SK-MEL-5 (cell line): Measurements from ENCODE around the gene GDNF. TPM values are rescaled to one million over a fixed set of nuclear protein-coding genes. Genes with fewer than 3 reads are reported as not detected.
"Not testable (repeated sequence)": the region's sequence is repeated elsewhere in the genome, so short reads cannot be mapped to it uniquely, and the experiment has no call there.

Source experiments
- DNase-seq: peaks from one replicate; pipeline ENCODE4 v3.0.0-alpha.2; 2016; ENCODE audit warnings: low read depth, low spot score
- in situ Hi-C: cut with HindIII; loops from 2 replicates; pipeline ENCODE4 v1.10.0; 2016; ENCODE audit warnings: low sequenced_read_pairs, high pct_unique_total_duplicates, low pct_unique_long_range_greater_than_20kb
- polyA plus RNA-seq, 2 experiments: library from polyadenylated mRNA; depleted of rRNA; stranded (reverse); fragments of >200 nt; gene quantifications; 2 replicates each; pipeline ENCODE4 v1.2.3, GENCODE V29; 2015
- total RNA-seq: library from RNA; depleted of rRNA; stranded (reverse); fragments of >200 nt; shearing (Covaris generic); gene quantifications from 2 replicates; pipeline ENCODE4 v1.2.3, GENCODE V29; 2014; rRNA removed

The GDNF gene
- 1.1 TPM in 2 replicates for total RNA-seq
- polyA plus RNA-seq (2015; cell fraction: cytosol; rRNA removed), result 6.2 and 7.3 TPM in 2 replicates
- 4.6 and 6.2 TPM in 2 replicates for polyA plus RNA-seq (2015; cell fraction: nucleus; rRNA removed)

DNA sequence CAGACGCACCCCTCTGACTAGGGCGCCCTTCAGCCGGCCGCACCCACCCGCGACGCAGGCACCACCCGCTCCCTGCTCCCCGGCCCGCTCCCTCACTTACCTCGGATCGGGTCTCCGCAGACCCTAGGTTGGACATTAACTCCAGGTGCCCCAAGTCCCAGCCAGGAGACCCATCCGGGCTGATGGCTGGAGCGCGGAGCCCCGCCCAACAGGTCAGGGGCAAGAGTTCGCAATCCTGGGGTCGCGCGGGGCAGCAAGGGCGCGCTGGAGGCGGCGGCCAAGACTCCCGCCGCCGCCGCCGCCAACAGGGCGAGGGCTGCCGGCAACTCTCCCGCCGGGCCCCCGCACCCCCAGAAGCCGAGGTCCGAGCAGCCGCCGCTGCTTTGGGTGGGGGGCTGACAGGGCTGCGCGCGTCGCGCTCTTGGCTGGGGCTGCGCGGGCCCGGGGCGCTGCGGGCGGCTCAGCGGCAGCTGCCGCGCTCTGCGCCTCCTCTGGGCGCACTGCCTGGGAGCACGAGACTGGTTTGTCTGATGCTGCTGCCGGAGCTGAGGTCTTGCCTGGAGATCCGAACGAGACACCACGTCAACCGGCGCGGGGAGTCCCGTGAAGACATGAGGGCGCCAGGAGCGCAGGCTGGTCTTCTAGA is at the start of gene GDNF:
Gene GDNF, minus strand, starts transcription at position 635 of the 646 bp plus-strand sequence. CDS start 5,245 bp downstream, outside the sequence.
- peak; percentile 75 for DNase-seq
- in situ Hi-C loops, result no loop called here

GRCh38 chr5:37888476-37888875 is 48.6 kb upstream of the GDNF start:
- no peak for DNase-seq
- in situ Hi-C loops, result no loop called here

DNA sequence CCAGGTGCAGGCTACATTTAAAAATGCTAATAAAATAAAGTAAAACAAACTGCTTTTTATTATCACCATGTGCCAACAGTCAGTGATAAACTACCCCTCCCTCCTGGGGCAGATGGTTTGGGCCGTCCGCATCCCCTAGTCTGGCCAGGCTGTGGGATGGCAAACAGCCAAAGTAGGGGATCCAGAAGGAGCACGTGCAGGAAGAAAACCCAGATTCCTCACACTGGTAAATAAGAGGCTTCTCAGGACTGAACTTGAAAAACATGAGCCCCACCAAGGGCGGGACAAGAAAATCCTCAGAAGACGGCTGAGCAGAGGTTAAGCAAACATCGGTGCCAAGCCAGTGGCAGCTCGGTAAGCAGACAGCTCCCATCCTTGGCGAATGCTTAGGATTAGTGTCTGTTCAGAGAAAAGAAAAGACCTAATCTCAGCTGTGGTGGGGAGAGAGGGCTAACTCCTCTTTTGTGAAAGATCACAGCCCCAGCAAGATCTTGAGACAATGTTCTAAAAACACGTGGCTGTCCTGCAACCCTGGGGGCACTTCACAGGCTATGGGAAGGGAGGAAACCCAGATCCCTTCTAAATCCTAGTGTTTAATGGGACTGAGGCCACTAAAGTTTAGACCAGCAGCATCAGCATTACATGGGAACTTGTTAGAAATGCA is 46.5 kb upstream of the GDNF start:
- in situ Hi-C loops, result no loop called here
- no peak for DNase-seq

DNA sequence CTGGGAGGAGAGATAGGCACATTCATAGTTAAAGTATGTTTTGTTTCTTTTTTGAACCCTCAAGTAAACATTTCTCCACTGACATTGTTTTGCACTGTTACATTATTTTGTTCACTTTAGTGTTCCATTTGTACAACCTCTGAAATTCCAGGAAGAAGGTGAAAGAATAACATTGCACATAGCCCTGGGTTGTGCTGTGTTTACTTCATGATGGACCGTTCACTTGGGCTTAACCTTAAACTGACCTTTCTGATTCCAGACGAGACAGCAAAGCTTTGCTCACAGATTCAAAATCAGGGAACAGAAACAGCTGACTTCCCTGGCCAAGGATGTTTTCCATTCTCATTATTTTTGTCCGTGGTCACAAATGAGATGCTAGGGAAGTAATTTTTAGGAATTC is 42.8 kb upstream of the GDNF start:
- DNase-seq, result no peak

GRCh38 chr5:37881359-37881758 is 41.5 kb upstream of the GDNF start:
- in situ Hi-C loops, result no loop called here
- DNase-seq, result no peak

More for the DNA sequence above, 42.8 kb upstream of the GDNF start:
- in situ Hi-C loops, result no loop called here

- no peak for DNase-seq
- in situ Hi-C loops, result no loop called here
Observed at GRCh38 chr5:37876943-37877342, 37.1 kb upstream of the GDNF start.

GRCh38 chr5:37876245-37876644 is 36.4 kb upstream of the GDNF start:
- in situ Hi-C loops, result no loop called here

DNA sequence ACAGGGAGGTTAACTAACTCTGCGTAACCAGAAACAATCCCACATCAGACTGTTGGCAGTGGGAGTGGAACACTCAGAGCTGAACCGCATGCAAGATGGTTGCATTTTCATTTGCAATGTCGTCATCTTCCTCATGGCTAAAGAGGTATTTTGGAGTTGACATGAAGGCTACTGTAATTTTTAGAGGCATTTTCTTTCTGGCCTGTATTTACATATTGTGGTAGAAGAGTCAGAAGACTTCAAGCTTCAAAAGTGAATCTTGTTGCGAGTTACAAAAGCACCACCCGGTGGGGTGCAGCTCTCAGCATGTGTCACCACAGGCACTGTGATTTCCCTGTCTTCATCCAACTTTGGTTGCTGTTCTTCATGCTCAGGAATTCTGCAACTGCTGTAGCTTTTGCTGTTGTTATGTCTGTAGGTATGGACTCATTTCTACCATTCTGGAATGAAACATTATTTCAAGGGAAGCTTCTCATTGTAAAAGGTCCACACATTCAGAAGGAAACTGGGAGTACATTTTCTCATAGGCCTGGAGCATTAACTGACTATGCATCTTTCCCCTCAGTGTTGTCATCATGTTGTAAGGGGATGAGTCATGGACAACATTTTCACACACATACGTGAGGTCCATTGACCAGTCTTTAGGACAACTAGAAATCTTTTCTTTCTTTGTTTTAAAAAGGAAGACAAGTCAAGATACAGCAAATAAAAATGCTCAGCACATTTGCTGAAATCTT is 35.4 kb upstream of the GDNF start:
- in situ Hi-C loops, result no loop called here

More at GRCh38 chr5:37876245-37876644, 36.4 kb upstream of the GDNF start:
- no peak for DNase-seq

DNA sequence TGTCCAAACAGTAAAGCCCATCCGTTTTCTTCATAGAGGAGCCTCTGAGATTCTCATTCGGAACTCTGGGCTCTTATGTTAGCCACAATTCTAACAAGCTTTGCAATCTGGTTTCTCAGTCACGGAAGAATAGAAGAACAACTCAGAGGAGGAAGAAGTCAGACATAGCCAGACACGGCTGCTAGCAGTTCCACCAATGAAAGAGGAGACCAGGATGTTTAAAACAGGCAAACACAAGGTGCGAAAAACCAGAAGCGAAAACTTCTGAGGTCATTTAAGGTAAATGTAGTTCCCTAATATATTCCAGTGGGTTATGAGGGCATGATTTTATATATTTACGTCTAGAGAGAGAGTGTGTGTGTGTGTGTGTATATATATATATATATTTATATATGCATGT is 34.1 kb upstream of the GDNF start:
- no peak for DNase-seq
- in situ Hi-C loops, result no loop called here

More for the DNA sequence above, 35.4 kb upstream of the GDNF start:
- no peak for DNase-seq

DNA sequence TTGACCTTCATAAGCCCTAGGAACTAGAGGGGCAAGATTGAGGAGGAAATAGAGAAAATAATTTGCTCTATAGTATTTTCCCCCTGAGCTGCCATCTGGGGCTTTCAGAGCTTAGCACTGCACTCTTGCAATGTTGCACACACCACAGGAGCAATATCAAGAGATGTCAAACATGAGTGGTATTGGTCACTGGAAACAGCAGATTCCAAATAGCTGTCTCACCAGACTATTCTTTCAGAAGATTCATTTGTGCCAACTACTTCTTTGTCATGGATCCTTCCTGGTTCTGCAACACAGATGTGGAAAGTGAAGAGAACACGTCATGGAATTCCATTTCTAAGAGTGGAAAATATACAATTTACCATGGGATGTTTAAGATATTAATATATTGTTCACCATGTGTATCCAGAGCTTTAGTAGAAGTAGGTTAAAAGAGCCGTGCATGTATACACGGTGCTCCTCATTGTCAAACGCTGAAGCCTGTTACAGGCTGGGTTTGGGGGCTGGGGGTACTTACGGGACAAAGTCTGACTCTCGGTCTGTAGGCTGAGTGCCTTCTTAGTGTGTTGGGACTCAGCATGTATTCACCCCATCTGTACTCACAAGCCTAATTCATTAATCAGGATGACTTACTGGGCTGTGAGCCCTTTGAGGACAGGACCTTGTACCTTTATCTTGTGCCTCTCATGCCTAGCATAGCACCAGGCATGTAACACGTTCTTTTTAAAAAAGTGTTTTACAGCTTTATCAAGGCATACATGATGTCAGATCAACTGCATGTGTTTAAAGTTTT is 31.4 kb upstream of the GDNF start:
- DNase-seq, result no peak
- in situ Hi-C loops, result no loop called here

DNA sequence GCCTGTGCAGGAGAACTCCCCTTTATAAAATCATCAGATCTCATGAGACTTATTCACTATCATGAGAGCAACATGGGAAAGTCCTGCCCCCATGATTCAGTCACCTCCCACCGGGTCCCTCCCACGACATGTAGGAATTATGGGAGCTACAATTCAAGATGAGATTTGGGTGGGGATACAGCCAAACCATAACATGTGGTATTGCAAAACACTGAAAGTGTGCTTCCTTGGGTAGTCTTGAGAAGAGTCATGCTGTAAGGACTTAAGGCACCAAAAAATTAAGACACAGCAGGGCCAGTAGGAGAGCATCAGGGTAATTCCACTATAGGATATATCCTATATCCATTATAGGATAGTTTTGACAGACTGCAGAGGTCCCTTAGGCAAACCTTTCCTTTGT is 29.4 kb upstream of the GDNF start:
- in situ Hi-C loops, result no loop called here
- DNase-seq, result no peak

DNA sequence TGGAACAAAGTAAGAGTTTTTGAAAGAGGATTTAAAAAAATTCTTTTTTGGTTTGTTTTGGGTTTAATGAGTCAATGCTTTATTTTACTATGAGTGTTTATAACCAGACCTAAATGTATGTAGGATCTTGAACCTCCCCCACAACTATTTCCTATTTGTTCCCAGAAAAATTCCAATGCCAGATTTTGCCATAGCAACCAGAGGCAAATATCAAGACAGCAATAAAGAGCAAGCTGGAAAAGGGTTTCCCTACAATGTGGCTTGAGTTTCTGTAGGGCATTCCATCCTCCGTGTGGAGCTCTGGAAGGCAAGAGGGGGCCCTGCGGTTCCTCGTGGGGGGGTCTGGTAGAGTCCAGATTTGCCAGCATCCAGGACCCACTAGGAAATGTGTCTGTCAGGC is 27.8 kb upstream of the GDNF start:
- DNase-seq, result no peak
- in situ Hi-C loops, result no loop called here

DNA sequence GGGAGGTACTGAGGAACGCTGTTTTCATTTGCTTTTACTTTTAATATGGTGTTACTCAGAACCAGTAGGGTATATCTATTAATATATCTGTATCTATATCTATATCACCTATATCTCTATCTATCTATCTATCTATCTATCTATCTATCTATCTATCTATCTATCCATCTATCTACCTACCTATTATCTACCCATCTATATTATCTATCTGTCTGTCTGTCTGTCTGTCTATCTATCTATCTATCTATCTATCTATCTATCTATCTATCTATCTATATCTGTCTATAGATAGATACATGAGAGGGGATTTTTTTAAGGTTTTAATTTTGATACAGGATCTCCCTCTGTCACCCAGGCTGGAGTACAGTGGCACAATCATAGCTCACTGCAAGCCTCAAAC is 23.1 kb upstream of the GDNF start:
- in situ Hi-C loops, DNase-seq: not testable (repeated sequence)

- in situ Hi-C loops, result no loop called here
- DNase-seq, result no peak
Observed at GRCh38 chr5:37860206-37860605, 20.4 kb upstream of the GDNF start.

DNA sequence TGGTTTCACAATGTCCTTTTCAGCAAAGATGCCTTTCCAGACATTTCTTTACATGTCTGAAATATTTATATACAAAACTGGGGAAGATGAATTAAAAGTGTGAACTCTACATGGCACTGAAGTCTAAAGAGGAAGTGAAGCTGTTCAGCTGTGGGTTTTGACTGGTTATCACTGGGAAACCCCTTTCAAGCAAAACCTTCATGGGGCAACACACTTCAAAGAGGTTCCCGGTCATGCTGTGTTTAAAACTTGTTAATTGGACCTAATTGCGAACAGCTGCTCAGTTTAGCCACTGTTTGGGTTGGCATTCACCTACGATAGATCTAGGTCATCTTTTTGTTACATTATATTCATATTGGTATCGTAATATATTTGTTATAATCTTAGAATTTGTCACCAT is 20.0 kb upstream of the GDNF start:
- DNase-seq, result no peak
- in situ Hi-C loops, result no loop called here

GRCh38 chr5:37858250-37858649 is 18.4 kb upstream of the GDNF start:
- no peak for DNase-seq

GRCh38 chr5:37857696-37858095 is 17.9 kb upstream of the GDNF start:
- no peak for DNase-seq
- in situ Hi-C loops, result no loop called here

More at GRCh38 chr5:37858250-37858649, 18.4 kb upstream of the GDNF start:
- in situ Hi-C loops, result no loop called here

DNA sequence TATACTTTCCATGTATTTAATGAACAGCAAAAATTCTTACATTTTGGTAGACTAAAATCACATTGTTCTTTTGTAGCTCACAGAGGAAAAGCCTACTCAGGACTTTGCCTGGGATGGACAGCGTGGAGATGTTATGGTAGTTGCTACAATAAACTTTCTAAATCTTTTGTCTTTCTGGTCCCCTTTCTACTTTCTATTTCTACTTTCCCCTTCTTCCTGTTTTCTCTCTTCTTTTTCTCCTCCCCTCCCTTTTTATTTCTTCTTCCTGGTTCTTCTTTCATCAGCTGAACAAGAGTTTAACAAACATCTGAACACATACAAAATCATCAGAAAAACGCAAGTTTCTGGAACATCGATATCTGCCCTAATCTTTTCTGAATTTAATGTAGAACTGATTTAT is 15.6 kb upstream of the GDNF start:
- DNase-seq, result no peak
- in situ Hi-C loops, result no loop called here
